ENCODE results near the gene ESD.

- TF ChIP-seq CTCF (IDR thresholded peaks at IDR 0.05) (no peak), POLR2A (IDR thresholded peaks at IDR 0.05) (no peak)
Observed at GRCh38 chr13:46754812-46755211, 42.1 kb downstream of the ESD start.

Data from adrenal gland (tissue), 5 donors.